GM23338 (cell line): ENCODE data around the gene CORT. TPM values are rescaled to one million over a fixed set of nuclear protein-coding genes. Genes with fewer than 3 reads are reported as not detected.

Source experiments
- ATAC-seq: fragments of 200-7000 bp; cut with Tn5 transposase; 3 replicates; pipeline ENCODE4 v1.9.1; 2020
- DNase-seq: peaks from one replicate; pipeline ENCODE4 v3.0.0-alpha.2; 2015; ENCODE audit warnings: low spot score
- H2AFZ ChIP-seq: fragments of 200-600 bp; sonication (generic); 2 replicates; pipeline ENCODE4 v1.8.0; 2016; ENCODE audit warnings: antibody characterized with exemption, mild to moderate bottlenecking, moderate library complexity
- H3F3A ChIP-seq: fragments of 200-600 bp; sonication (generic); replicated peaks from 2 replicates; pipeline ENCODE4 v1.8.0; 2017; ENCODE audit warnings: antibody characterized with exemption, mixed run types, low read depth
- H3K27ac ChIP-seq: fragments of 200-600 bp; sonication (generic); 2 replicates; pipeline ENCODE4 v1.6.1; 2016; ENCODE audit warnings: low read depth
- H3K27me3 ChIP-seq: fragments of 200-600 bp; sonication (generic); 2 replicates; pipeline ENCODE4 v1.8.0; 2016; ENCODE audit warnings: mild to moderate bottlenecking, mixed run types, moderate library complexity; ENCODE audit not compliant: insufficient read depth
- H3K36me3 ChIP-seq: fragments of 200-600 bp; sonication (generic); 2 replicates; pipeline ENCODE4 v1.8.0; 2016; ENCODE audit warnings: mild to moderate bottlenecking; ENCODE audit not compliant: insufficient read depth
- H3K4me1 ChIP-seq: fragments of 200-600 bp; sonication (generic); 2 replicates; pipeline ENCODE4 v1.8.0; 2016; ENCODE audit warnings: mild to moderate bottlenecking, moderate library complexity; ENCODE audit not compliant: insufficient read depth
- H3K4me2 ChIP-seq: fragments of 200-600 bp; sonication (generic); 2 replicates; pipeline ENCODE4 v1.7.1; 2017; ENCODE audit warnings: mixed run types
- H3K4me3 ChIP-seq: fragments of 200-600 bp; sonication (generic); 2 replicates; pipeline ENCODE4 v1.6.1; 2016; ENCODE audit warnings: mixed run types
- H3K79me2 ChIP-seq: fragments of 200-600 bp; sonication (generic); replicated peaks from 2 replicates; pipeline ENCODE4 v1.8.0; 2017; ENCODE audit warnings: mild to moderate bottlenecking; ENCODE audit not compliant: insufficient read depth
- H3K9me2 ChIP-seq: fragments of 200-600 bp; sonication (generic); 2 replicates; pipeline ENCODE4 v1.8.0; 2017; ENCODE audit not compliant: insufficient read depth
- H4K20me1 ChIP-seq: fragments of 200-600 bp; sonication (generic); replicated peaks from 2 replicates; pipeline ENCODE4 v1.8.0; 2017; ENCODE audit warnings: mild to moderate bottlenecking; ENCODE audit not compliant: insufficient read depth
- H3K27ac Mint-ChIP-seq: 2 replicates; pipeline ENCODE4 v1.8.0; 2020; ENCODE audit warnings: inconsistent platforms, mild to moderate bottlenecking, moderate library complexity, mixed read lengths
- H3K27me3 Mint-ChIP-seq: 3 replicates; pipeline ENCODE4 v1.8.0; 2022; ENCODE audit warnings: low read depth, mild to moderate bottlenecking, moderate library complexity, mixed read lengths, inconsistent platforms; ENCODE audit not compliant: insufficient read depth, poor library complexity
- H3K36me3 Mint-ChIP-seq: 3 replicates; pipeline ENCODE4 v1.8.0; 2021; ENCODE audit warnings: low read depth, mild to moderate bottlenecking, inconsistent platforms, moderate library complexity, mixed read lengths
- H3K4me1 Mint-ChIP-seq: 3 replicates; pipeline ENCODE4 v1.8.0; 2020; ENCODE audit warnings: mild to moderate bottlenecking, inconsistent platforms, mixed read lengths
- H3K4me3 Mint-ChIP-seq: 3 replicates; pipeline ENCODE4 v1.8.0; 2021; ENCODE audit warnings: moderate library complexity, mild to moderate bottlenecking, inconsistent platforms, mixed read lengths
- H3K9me3 Mint-ChIP-seq: 3 replicates; pipeline ENCODE4 v1.8.0; 2020; ENCODE audit warnings: moderate library complexity, mild to moderate bottlenecking, inconsistent platforms, mixed read lengths
- CREB1 ChIP-seq: fragments of 250-450 bp; sonication (Bioruptor Pico); IDR thresholded peaks from 2 replicates; pipeline ENCODE4 v1.5.0; 2020; ENCODE audit warnings: low read depth, mild to moderate bottlenecking, moderate library complexity
- CTCF ChIP-seq, 2 experiments: fragments of 200-600 bp in 1 of 2; sonication (generic) in 1 of 2; conservative IDR thresholded peaks; 2 replicates each; pipeline versions ENCODE4 v1.5.1 to v1.6.1; 2016 to 2017; ENCODE audit warnings: antibody characterized with exemption in 2 of 2, low read depth in 2 of 2, mild to moderate bottlenecking in 2 of 2, moderate library complexity in 1 of 2
- ETS1 ChIP-seq: IDR thresholded peaks from 2 replicates; pipeline ENCODE4 v1.6.1; 2016; ENCODE audit warnings: antibody characterized with exemption
- EZH2 ChIP-seq: fragments of 200-600 bp; sonication (generic); IDR thresholded peaks from one replicate; pipeline ENCODE4 v1.8.0; 2017; ENCODE audit warnings: antibody characterized with exemption, mild to moderate bottlenecking, low read depth; ENCODE audit not compliant: unreplicated experiment
- EZH2phosphoT487 ChIP-seq: fragments of 200-600 bp; sonication (generic); IDR thresholded peaks from one replicate; pipeline ENCODE4 v1.8.1; 2018; ENCODE audit warnings: antibody characterized with exemption; ENCODE audit not compliant: unreplicated experiment
- JUNB ChIP-seq: IDR thresholded peaks from one replicate; pipeline ENCODE4 v1.6.1; 2016; ENCODE audit warnings: antibody characterized with exemption; ENCODE audit not compliant: unreplicated experiment
- NANOG ChIP-seq: IDR thresholded peaks from 2 replicates; pipeline ENCODE4 v1.6.1; 2016; ENCODE audit warnings: antibody characterized with exemption, borderline replicate concordance
- POLR2AphosphoS5 ChIP-seq: IDR thresholded peaks from 2 replicates; pipeline ENCODE4 v1.6.1; 2016; ENCODE audit warnings: antibody characterized with exemption, low read depth
- REST ChIP-seq: IDR thresholded peaks from one replicate; pipeline ENCODE4 v1.6.1; 2018; ENCODE audit warnings: antibody characterized with exemption; ENCODE audit not compliant: unreplicated experiment
- STAT1 ChIP-seq: IDR thresholded peaks from one replicate; pipeline ENCODE4 v1.6.1; 2016; ENCODE audit warnings: antibody characterized with exemption; ENCODE audit not compliant: unreplicated experiment
- ZNF114 ChIP-seq: fragments of 250-450 bp; sonication (Bioruptor Pico); IDR thresholded peaks from 2 replicates; pipeline ENCODE4 v1.5.0; 2020; ENCODE audit warnings: mild to moderate bottlenecking, moderate library complexity
- ZNF331 ChIP-seq: fragments of 250-450 bp; sonication (Bioruptor Pico); IDR thresholded peaks from 2 replicates; pipeline ENCODE4 v1.5.0; 2020; ENCODE audit warnings: low read depth, mild to moderate bottlenecking, moderate library complexity
- ZNF462 ChIP-seq: fragments of 250-450 bp; sonication (Bioruptor Pico); IDR thresholded peaks from 2 replicates; pipeline ENCODE4 v1.5.0; 2020; ENCODE audit warnings: mild to moderate bottlenecking, moderate library complexity
- polyA plus RNA-seq: library from polyadenylated mRNA; unstranded; fragments of >200 nt; fragmentation: Nextera tagmentation; extraction: Ambion mirVana; gene quantifications from 2 replicates; pipeline ENCODE4 v1.2.1, GENCODE V29; 2016
- total RNA-seq: library from RNA; depleted of rRNA; stranded (reverse); fragments of >200 nt; shearing (Covaris generic); gene quantifications from 2 replicates; pipeline ENCODE4 v1.2.3, GENCODE V29; 2014

Gene CORT
- total and polyA plus RNA-seq, 2 experiments from 2014 or later, result 1.4 TPM; not detected in 1

GRCh38 chr1:10440305-10440704 lies 9.5 kb upstream of the CORT start:
- Histone ChIP-seq H3K9me2 (no peaks in the 10 kb centered on the region), H4K20me1 (no peaks in the 10 kb centered on the region; the same call in 1 of the 2 replicates), H3K27me3 (no peaks in the 10 kb centered on the region), H3K4me3 (no peak overlapping the region), H2AFZ (no peak overlapping the region), H3K36me3 (no peaks in the 10 kb centered on the region), H3K4me1 (no peaks in the 10 kb centered on the region), H3K79me2 (no peaks in the 10 kb centered on the region), H3F3A (no peaks in the 10 kb centered on the region), H3K4me2 (no peak overlapping the region), H3K27ac (no peak overlapping the region)
- H3K4me1 Mint-ChIP-seq, result no peaks in the 10 kb centered on the region
- DNase-seq (no peak), ATAC-seq (no peak)
- H3K4me3 Mint-ChIP-seq, result no peak overlapping the region
- H3K27me3 Mint-ChIP-seq, result peaks cover 3% of the 10 kb centered on the region
- no peak overlapping the region for H3K27ac Mint-ChIP-seq
- peaks cover 4% of the 10 kb centered on the region; the same call in 2 of the 3 replicates for H3K36me3 Mint-ChIP-seq
- TF ChIP-seq ZNF462 (CRISPR knock-in tag), result no peak
- no peak for TF ChIP-seq ETS1
- TF ChIP-seq CTCF (conservative IDR thresholded peaks at IDR 0.05; ENCODE audit: low read depth in 2 of 2), result no peak
- no peak for TF ChIP-seq NANOG
- TF ChIP-seq JUNB, result no peak
- no peak for TF ChIP-seq REST
- TF ChIP-seq POLR2AphosphoS5, result no peak
- TF ChIP-seq STAT1, result no peak
- TF ChIP-seq EZH2phosphoT487, result no peak
- TF ChIP-seq ZNF114, result no peak
- TF ChIP-seq ZNF331, result no peak
- TF ChIP-seq EZH2, result no peak
- TF ChIP-seq CREB1 (CRISPR knock-in tag), result no peak
- H3K9me3 Mint-ChIP-seq, result no peaks in the 10 kb centered on the region
